Neuronal stem cell (in vitro differentiated cells): ENCODE measurements around the gene C21orf58.

ENCODE experiments used
- DNase-seq: peaks from one replicate; pipeline ENCODE4 v3.0.0-alpha.2; 2013; ENCODE audit warnings: low spot score
- H2AFZ ChIP-seq: one replicate; pipeline ENCODE4 v1.6.1; 2013; ENCODE audit warnings: mild to moderate bottlenecking, low read length, inconsistent platforms
- H2AK5ac ChIP-seq: 2 replicates; pipeline ENCODE4 v1.6.1; 2013; ENCODE audit warnings: low read depth, mild to moderate bottlenecking, inconsistent platforms, low read length, moderate library complexity, mixed read lengths
- H2BK120ac ChIP-seq: 2 replicates; pipeline ENCODE4 v1.6.1; 2013; ENCODE audit warnings: low read depth, mild to moderate bottlenecking, inconsistent platforms, low read length, moderate library complexity, mixed read lengths
- H2BK12ac ChIP-seq: one replicate; pipeline ENCODE4 v1.6.1; 2013; ENCODE audit warnings: low read length, inconsistent platforms
- H2BK15ac ChIP-seq: 2 replicates; pipeline ENCODE4 v1.6.1; 2013; ENCODE audit warnings: mild to moderate bottlenecking, low read length, inconsistent platforms, mixed read lengths
- H2BK5ac ChIP-seq: one replicate; pipeline ENCODE4 v1.6.1; 2013; ENCODE audit warnings: inconsistent platforms, mild to moderate bottlenecking, low read length, moderate library complexity
- H3K14ac ChIP-seq: one replicate; pipeline ENCODE4 v1.6.1; 2013; ENCODE audit warnings: low read length, inconsistent platforms
- H3K18ac ChIP-seq: 2 replicates; pipeline ENCODE4 v1.6.1; 2013; ENCODE audit warnings: low read length, inconsistent platforms
- H3K23ac ChIP-seq: 2 replicates; pipeline ENCODE4 v1.6.1; 2013; ENCODE audit warnings: low read depth, mild to moderate bottlenecking, mixed read lengths, low read length, inconsistent platforms; ENCODE audit not compliant: poor library complexity
- H3K27ac ChIP-seq: replicated peaks from 3 replicates; pipeline ENCODE4 v1.5.1; 2013; ENCODE audit warnings: low read length, inconsistent platforms
- H3K27me3 ChIP-seq, 3 experiments: 2 replicates each; pipeline ENCODE4 v1.6.1; 2013; ENCODE audit warnings: low read length in 3 of 3, mild to moderate bottlenecking in 2 of 3, inconsistent platforms in 1 of 3, low read depth in 1 of 3, mixed read lengths in 1 of 3, moderate library complexity in 1 of 3; ENCODE audit not compliant: control insufficient read depth in 3 of 3, insufficient read depth in 3 of 3
- H3K36me3 ChIP-seq, 2 donors: replicated peaks in 1 of 2; 2 replicates each; pipeline ENCODE4 v1.6.1; 2013; ENCODE audit warnings: low read length in 2 of 2; ENCODE audit not compliant: control insufficient read depth in 2 of 2, insufficient read depth in 2 of 2
- H3K4ac ChIP-seq: 2 replicates; pipeline ENCODE4 v1.6.1; 2013; ENCODE audit warnings: inconsistent platforms, mild to moderate bottlenecking, low read length, moderate library complexity
- H3K4me1 ChIP-seq, 2 donors: 1 replicate in 1 of 2; 2 replicates in 1 of 2; pipeline ENCODE4 v1.6.1; 2013; ENCODE audit warnings: low read length in 2 of 2, low read depth in 1 of 2; ENCODE audit not compliant: control insufficient read depth in 2 of 2, insufficient read depth in 1 of 2
- H3K4me2 ChIP-seq: one replicate; pipeline ENCODE4 v1.6.1; 2013; ENCODE audit warnings: mild to moderate bottlenecking, low read length, inconsistent platforms; ENCODE audit not compliant: insufficient read depth, poor library complexity, severe bottlenecking
- H3K4me3 ChIP-seq, 2 donors: 2 replicates each; pipeline ENCODE4 v1.5.1; 2013; ENCODE audit warnings: low read length in 2 of 2, mild to moderate bottlenecking in 2 of 2, inconsistent platforms in 1 of 2, moderate library complexity in 1 of 2
- H3K79me1 ChIP-seq: one replicate; pipeline ENCODE4 v1.6.1; 2013; ENCODE audit warnings: low read depth, mild to moderate bottlenecking, inconsistent platforms, low read length, moderate library complexity
- H3K9ac ChIP-seq: one replicate; pipeline ENCODE4 v1.6.1; 2013; ENCODE audit warnings: mild to moderate bottlenecking, low read depth, low read length, inconsistent platforms; ENCODE audit not compliant: poor library complexity
- H3K9me3 ChIP-seq, 2 donors: replicated peaks in 1 of 2; 2 replicates each; pipeline versions ENCODE3 to v1.6.1; 2013; ENCODE audit warnings: low read length in 2 of 2, mild to moderate bottlenecking in 2 of 2, inconsistent platforms in 1 of 2, low read depth in 1 of 2, mixed read lengths in 1 of 2, moderate library complexity in 1 of 2; ENCODE audit not compliant: control insufficient read depth in 2 of 2, insufficient read depth in 1 of 2
- H4K8ac ChIP-seq: one replicate; pipeline ENCODE4 v1.6.1; 2013; ENCODE audit warnings: low read depth, mild to moderate bottlenecking, inconsistent platforms, low read length, moderate library complexity
- H4K91ac ChIP-seq: one replicate; pipeline ENCODE4 v1.6.1; 2013; ENCODE audit warnings: low read length, low read depth, mild to moderate bottlenecking, inconsistent platforms; ENCODE audit not compliant: poor library complexity
- WGBS, 2 donors: extraction: QIAGEN DNeasy Blood & Tissue Kit; methylation state at CpG; one replicate each; pipeline ENCODE4 v1.1.7; 2013; ENCODE audit warnings: missing lambda C conversion rate in 2 of 2, mixed read lengths in 1 of 2; ENCODE audit not compliant: insufficient read length in 2 of 2, insufficient replicate concordance in 1 of 2; ENCODE audit errors: extremely low coverage in 2 of 2; 5-methylcytosine and 5-hydroxymethylcytosine counted together

Gene C21orf58

GRCh38 chr21:46268371-46268770 lies 55.3 kb downstream of the C21orf58 start:
- H3K14ac ChIP-seq, result no peak overlapping the region
- H3K27me3 ChIP-seq, result no peaks in the 10 kb centered on the region
- no peak overlapping the region for H2BK12ac ChIP-seq
- no peak overlapping the region for H3K27ac ChIP-seq
- H3K36me3 ChIP-seq, result peaks cover 60 to 97% of the 10 kb centered on the region in 2 donors
- no peak overlapping the region for H3K18ac ChIP-seq
- DNase-seq, result no peak
- H3K9me3 ChIP-seq, result no peaks in the 10 kb centered on the region
- H2AK5ac ChIP-seq, result no peak overlapping the region
- H3K4me2 ChIP-seq, result no peak overlapping the region
- no CpG with 5 or more reads among the region's 13 CpGs for WGBS, 2 donors
- H3K79me1 ChIP-seq, result peaks cover 3% of the 10 kb centered on the region
- no peak overlapping the region for H2AFZ ChIP-seq
- no peak overlapping the region for H2BK120ac ChIP-seq
- H2BK5ac ChIP-seq, result no peak overlapping the region
- H3K4me1 ChIP-seq, result no peaks in the 10 kb centered on the region
- no peak overlapping the region for H2BK15ac ChIP-seq
- H3K4me3 ChIP-seq, result no peak overlapping the region
- no peak overlapping the region for H3K23ac ChIP-seq
- no peak overlapping the region for H4K8ac ChIP-seq
- H3K9ac ChIP-seq, result no peak overlapping the region
- H3K4ac ChIP-seq, result no peak overlapping the region
- H4K91ac ChIP-seq, result no peak overlapping the region

DNA sequence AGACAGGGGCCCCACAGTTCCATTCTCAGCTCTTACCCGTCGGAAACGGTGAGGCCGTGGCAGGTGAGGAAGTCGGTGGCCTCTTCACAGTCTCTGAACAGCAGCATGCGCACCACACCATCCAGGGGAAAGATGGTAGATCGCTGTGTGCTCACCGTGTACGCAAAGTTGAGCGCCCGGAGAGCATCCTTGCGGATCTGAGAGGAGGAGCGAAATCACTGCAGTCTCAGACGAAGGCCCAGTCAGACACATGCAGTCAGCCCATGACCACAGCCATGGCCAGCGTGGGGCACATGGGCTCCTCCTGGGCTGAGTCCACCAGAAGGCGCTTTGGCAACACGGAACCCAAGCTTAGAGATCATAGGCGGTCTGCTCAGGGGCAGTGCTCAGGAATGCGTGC lies 56.7 kb downstream of the C21orf58 start:
- Histone ChIP-seq H2BK5ac (no peak overlapping the region), H4K91ac (no peak overlapping the region), H3K4me1 (no peaks in the 10 kb centered on the region), H3K4me3 (no peak overlapping the region), H2AK5ac (no peak overlapping the region), H3K14ac (no peak overlapping the region), H2AFZ (no peak overlapping the region), H3K27me3 (no peaks in the 10 kb centered on the region), H4K8ac (no peak overlapping the region), H2BK12ac (no peak overlapping the region), H2BK15ac (no peak overlapping the region), H3K79me1 (peaks cover 3% of the 10 kb centered on the region), H3K36me3 (peaks cover 48 to 94% of the 10 kb centered on the region in 2 donors), H3K27ac (no peak overlapping the region), H3K9me3 (no peaks in the 10 kb centered on the region), H2BK120ac (no peak overlapping the region), H3K9ac (no peak overlapping the region), H3K23ac (no peak overlapping the region), H3K18ac (no peak overlapping the region), H3K4me2 (no peak overlapping the region), H3K4ac (no peak overlapping the region)
- WGBS, 2 donors, result no CpG with 5 or more reads among the region's 19 CpGs
- DNase-seq, result no peak

- Histone ChIP-seq H2AFZ (no peak overlapping the region), H3K9ac (no peak overlapping the region), H3K4ac (no peak overlapping the region), H3K9me3 (no peaks in the 10 kb centered on the region), H3K14ac (no peak overlapping the region), H2BK15ac (no peak overlapping the region), H2BK12ac (no peak overlapping the region), H2AK5ac (no peak overlapping the region), H2BK120ac (no peak overlapping the region), H4K91ac (no peak overlapping the region), H3K79me1 (peaks cover 3% of the 10 kb centered on the region), H3K36me3 (peaks cover 47 to 94% of the 10 kb centered on the region in 2 donors), H3K27ac (no peak overlapping the region), H3K4me1 (no peaks in the 10 kb centered on the region), H2BK5ac (no peak overlapping the region), H3K23ac (peak overlapping the region; percentile 80), H3K4me2 (no peak overlapping the region), H4K8ac (no peak overlapping the region), H3K27me3 (no peaks in the 10 kb centered on the region), H3K18ac (no peak overlapping the region), H3K4me3 (no peak overlapping the region)
- WGBS, 2 donors, result no CpG with 5 or more reads among the region's 26 CpGs
- DNase-seq, result no peak
Measured at GRCh38 chr21:46265736-46266525, 57.7 kb downstream of the C21orf58 start.

GRCh38 chr21:46264690-46265144 lies 59.0 kb downstream of the C21orf58 start:
- no peak overlapping the region for H2BK15ac ChIP-seq
- H3K4me3 ChIP-seq, result no peak overlapping the region
- H3K27me3 ChIP-seq, result no peaks in the 10 kb centered on the region
- peak overlapping the region; percentile 75 for H3K23ac ChIP-seq
- H3K4me1 ChIP-seq, result no peaks in the 10 kb centered on the region
- no peak overlapping the region for H3K14ac ChIP-seq
- no peak overlapping the region for H3K4me2 ChIP-seq
- no CpG with 5 or more reads among the region's 13 CpGs for WGBS, 2 donors
- H4K91ac ChIP-seq, result no peak overlapping the region
- H2BK120ac ChIP-seq, result no peak overlapping the region
- H3K27ac ChIP-seq, result no peak overlapping the region
- no peak overlapping the region for H2BK12ac ChIP-seq
- H2BK5ac ChIP-seq, result no peak overlapping the region
- no peaks in the 10 kb centered on the region for H3K9me3 ChIP-seq
- no peak overlapping the region for H3K18ac ChIP-seq
- no peak overlapping the region for H3K4ac ChIP-seq
- H4K8ac ChIP-seq, result no peak overlapping the region
- peaks cover 49 to 94% of the 10 kb centered on the region in 2 donors for H3K36me3 ChIP-seq
- no peak for DNase-seq
- H2AK5ac ChIP-seq, result no peak overlapping the region
- no peak overlapping the region for H3K9ac ChIP-seq
- H2AFZ ChIP-seq, result no peak overlapping the region
- H3K79me1 ChIP-seq, result peaks cover 3% of the 10 kb centered on the region
